Hippocampal formation (tissue), 2 donors: ENCODE data around the gene CADM2.
A peak's percentile ranks its signal among the peaks of the same experiment; 100 is the strongest.
"Not testable (repeated sequence)": the region's sequence is repeated elsewhere in the genome, so short reads cannot be mapped to it uniquely, and the experiment has no call there.

Experiments
- DNase-seq, 2 donors: peaks; one replicate each; lab custom pipeline; 2025; lab: John Stamatoyannopoulos, UW

The CADM2 gene

GRCh38 chr3:85481411-85482212, 522.8 kb downstream of the CADM2 start:
- no peak for DNase-seq

GRCh38 chr3:85482213-85482490, 523.4 kb downstream of the CADM2 start:
- DNase-seq = no peak

- no peak for DNase-seq
Observed at GRCh38 chr3:85483986-85484385, 525.2 kb downstream of the CADM2 start.

- DNase-seq = no peak
Observed at GRCh38 chr3:85487375-85487774, 528.6 kb downstream of the CADM2 start.

- no peak for DNase-seq
Observed at GRCh38 chr3:85495602-85496001, 536.8 kb downstream of the CADM2 start.

- DNase-seq = no peak
Observed at GRCh38 chr3:85498177-85498576, 539.4 kb downstream of the CADM2 start.

- no peak for DNase-seq
Observed at GRCh38 chr3:85502148-85502875, 543.5 kb downstream of the CADM2 start.

- DNase-seq = not testable (repeated sequence)
Observed at GRCh38 chr3:85504129-85504784, 545.5 kb downstream of the CADM2 start.

GRCh38 chr3:85504785-85505511, 546.2 kb downstream of the CADM2 start:
- not testable (repeated sequence) for DNase-seq

GRCh38 chr3:85507052-85507451, 548.3 kb downstream of the CADM2 start:
- DNase-seq = not testable (repeated sequence)

GRCh38 chr3:85508659-85509058, 549.9 kb downstream of the CADM2 start:
- DNase-seq = no peak

- no peak for DNase-seq
Observed at GRCh38 chr3:85516146-85516545, 557.4 kb downstream of the CADM2 start.

- DNase-seq = no peak
Observed at GRCh38 chr3:85524104-85524503, 565.3 kb downstream of the CADM2 start.

- DNase-seq = no peak
Observed at GRCh38 chr3:85525264-85525663, 566.5 kb downstream of the CADM2 start.

GRCh38 chr3:85533586-85533985, 574.8 kb downstream of the CADM2 start:
- DNase-seq = no peak

- DNase-seq = peak; percentile 1 to 51
Observed at GRCh38 chr3:85535517-85535916, 576.7 kb downstream of the CADM2 start.

GRCh38 chr3:85539232-85539631, 580.4 kb downstream of the CADM2 start:
- DNase-seq = no peak

- DNase-seq = no peak
Observed at GRCh38 chr3:85554153-85554552, 595.4 kb downstream of the CADM2 start.

GRCh38 chr3:85560088-85560785, 601.4 kb downstream of the CADM2 start:
- peak in 1 of 2 donors; percentile 55 for DNase-seq

- DNase-seq = peak; percentile 38 to 43
Observed at GRCh38 chr3:85567071-85567676, 608.4 kb downstream of the CADM2 start.

- DNase-seq = no peak
Observed at GRCh38 chr3:85570819-85571218, 612.0 kb downstream of the CADM2 start.
